Suprapubic skin (tissue), 3 donors: Measurements from ENCODE around the gene SPOCK1.

Experiments
- CTCF ChIP-seq, 2 donors: fragments of 200-600 bp in 1 of 2; fragments of 450-650 bp in 1 of 2; sonication (generic) in 1 of 2; IDR thresholded peaks; one replicate each; pipeline ENCODE4 v1.5.1; 2016 to 2019; ENCODE audit warnings: antibody characterized with exemption in 2 of 2, mild to moderate bottlenecking in 1 of 2, moderate library complexity in 1 of 2
- EP300 ChIP-seq: sonication (generic); formaldehyde crosslinking; IDR thresholded peaks from one replicate; pipeline ENCODE4 v1.6.1; 2017; ENCODE audit warnings: antibody characterized with exemption
- POLR2A ChIP-seq, 2 donors: fragments of 450-650 bp; IDR thresholded peaks; one replicate each; pipeline ENCODE4 v1.6.1; 2017; ENCODE audit warnings: antibody characterized with exemption in 2 of 2, mild to moderate bottlenecking in 2 of 2, moderate library complexity in 2 of 2

DNA sequence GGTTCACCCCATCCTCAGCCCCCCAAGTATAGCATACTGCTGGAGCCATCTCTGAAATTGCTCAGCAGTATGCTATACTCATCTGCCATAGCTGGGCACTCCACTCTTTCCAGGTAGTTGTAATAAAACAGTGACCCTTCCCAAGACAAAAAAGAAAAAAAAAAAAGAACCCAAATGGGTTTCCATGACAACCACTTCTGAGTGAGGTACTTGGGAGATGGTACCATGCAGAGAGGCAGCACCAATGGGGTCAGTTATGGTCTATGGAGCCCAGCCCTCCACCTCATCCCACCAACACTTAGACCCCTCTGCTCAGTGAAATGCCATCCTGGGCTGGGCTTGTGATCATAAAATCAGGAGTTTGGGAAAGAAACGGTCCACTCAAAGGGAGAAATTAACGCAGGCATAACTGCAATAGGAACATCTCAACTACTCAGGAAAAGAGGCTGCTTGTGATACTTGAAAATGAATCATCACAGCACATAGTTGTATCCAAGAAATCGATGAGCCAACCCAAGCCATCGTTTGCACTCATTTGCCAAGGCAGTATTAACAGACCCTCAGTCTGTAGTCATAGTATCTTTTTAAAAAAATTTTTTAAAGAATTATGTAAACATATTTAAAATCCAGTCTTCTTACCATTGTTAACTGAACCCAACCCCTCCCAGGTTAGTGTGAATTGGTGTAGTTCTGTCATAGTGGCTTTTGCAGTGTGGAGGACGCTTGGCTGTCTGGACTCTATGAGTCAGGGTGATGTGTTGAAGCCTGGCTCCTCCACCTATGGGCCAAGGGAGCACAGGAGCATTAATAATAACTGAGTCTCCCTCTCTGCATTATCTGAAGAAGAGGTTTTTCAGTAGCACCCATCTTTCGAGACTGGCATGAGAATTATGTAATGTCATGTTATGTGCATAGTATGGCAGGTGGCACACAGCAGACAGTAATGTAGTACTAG is 402.7 kb downstream of the SPOCK1 start:
- TF ChIP-seq CTCF (IDR thresholded peaks at IDR 0.05) (no peak), POLR2A (IDR thresholded peaks at IDR 0.05) (no peak), EP300 (no peak)
